NB4 (cell line): Measurements from ENCODE around the gene EHMT1.

Experiments used
- MYC ChIP-seq: IDR thresholded peaks from 2 replicates; pipeline ENCODE4 v1.6.1; 2011; ENCODE audit warnings: low read depth, low read length
- POLR2A ChIP-seq: IDR thresholded peaks from 2 replicates; pipeline ENCODE4 v1.6.1; 2011; ENCODE audit warnings: mild to moderate bottlenecking; ENCODE audit not compliant: insufficient read length; ENCODE audit errors: extremely low read depth
- TF ChIP-seq, protein P1 (sequence below): IDR thresholded peaks from one replicate; pipeline ENCODE4 v1.5.1; 2012; ENCODE audit warnings: low read depth, low read length
- TF ChIP-seq, protein P2 (sequence below): IDR thresholded peaks from 2 replicates; pipeline ENCODE4 v1.6.1; 2011; ENCODE audit warnings: low read depth, low read length

DNA sequence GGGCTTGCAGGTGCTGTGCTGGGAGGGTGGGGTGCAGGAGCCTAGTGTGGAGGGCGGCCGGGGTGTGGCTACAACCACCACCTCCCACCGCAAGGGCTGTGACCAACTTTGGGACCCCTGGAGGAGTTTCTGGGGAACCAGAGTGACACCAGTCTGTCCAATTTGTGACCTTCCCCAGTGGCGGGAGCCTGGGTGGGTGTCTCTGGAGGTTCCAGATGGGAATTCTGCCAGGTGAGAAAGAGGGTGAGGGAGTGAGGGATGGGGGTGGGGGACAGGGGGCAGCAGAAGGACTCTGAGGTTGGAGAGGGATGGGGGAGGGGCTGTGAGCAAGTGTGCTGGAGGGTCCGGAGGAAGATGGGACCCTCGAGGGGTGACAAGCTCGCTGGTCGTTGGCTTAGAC lies 254.6 kb downstream of the EHMT1 start:
- TF ChIP-seq POLR2A (no peak), MYC (no peak)
- TF ChIP-seq, protein P1, sequence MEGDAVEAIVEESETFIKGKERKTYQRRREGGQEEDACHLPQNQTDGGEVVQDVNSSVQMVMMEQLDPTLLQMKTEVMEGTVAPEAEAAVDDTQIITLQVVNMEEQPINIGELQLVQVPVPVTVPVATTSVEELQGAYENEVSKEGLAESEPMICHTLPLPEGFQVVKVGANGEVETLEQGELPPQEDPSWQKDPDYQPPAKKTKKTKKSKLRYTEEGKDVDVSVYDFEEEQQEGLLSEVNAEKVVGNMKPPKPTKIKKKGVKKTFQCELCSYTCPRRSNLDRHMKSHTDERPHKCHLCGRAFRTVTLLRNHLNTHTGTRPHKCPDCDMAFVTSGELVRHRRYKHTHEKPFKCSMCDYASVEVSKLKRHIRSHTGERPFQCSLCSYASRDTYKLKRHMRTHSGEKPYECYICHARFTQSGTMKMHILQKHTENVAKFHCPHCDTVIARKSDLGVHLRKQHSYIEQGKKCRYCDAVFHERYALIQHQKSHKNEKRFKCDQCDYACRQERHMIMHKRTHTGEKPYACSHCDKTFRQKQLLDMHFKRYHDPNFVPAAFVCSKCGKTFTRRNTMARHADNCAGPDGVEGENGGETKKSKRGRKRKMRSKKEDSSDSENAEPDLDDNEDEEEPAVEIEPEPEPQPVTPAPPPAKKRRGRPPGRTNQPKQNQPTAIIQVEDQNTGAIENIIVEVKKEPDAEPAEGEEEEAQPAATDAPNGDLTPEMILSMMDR = no peak
- TF ChIP-seq, protein P2, sequence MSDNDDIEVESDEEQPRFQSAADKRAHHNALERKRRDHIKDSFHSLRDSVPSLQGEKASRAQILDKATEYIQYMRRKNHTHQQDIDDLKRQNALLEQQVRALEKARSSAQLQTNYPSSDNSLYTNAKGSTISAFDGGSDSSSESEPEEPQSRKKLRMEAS = no peak
